HG02623 (cell line): ENCODE results near the gene MT1X.
"Not testable (repeated sequence)": the region's sequence is repeated elsewhere in the genome, so short reads cannot be mapped to it uniquely, and the experiment has no call there.

Experiments
- ATAC-seq: cut with Tn5 transposase; IDR thresholded peaks from one replicate; pipeline ENCODE4 v1.9.1; 2021; ENCODE audit warnings: moderate library complexity; ENCODE audit not compliant: unreplicated experiment

The MT1X gene

GRCh38 chr16:56652600-56652999 is 29.7 kb upstream of the MT1X start:
- ATAC-seq, result no peak

GRCh38 chr16:56653218-56653617 is 29.1 kb upstream of the MT1X start:
- no peak for ATAC-seq

- no peak for ATAC-seq
Measured at GRCh38 chr16:56657555-56658326, 24.5 kb upstream of the MT1X start, which contains the start of gene MT1F. Gene MT1F (plus strand): TSS chr16:56657959. CDS start chr16:56658059, 100 bp downstream.

GRCh38 chr16:56658327-56658875 is 23.9 kb upstream of the MT1X start:
- ATAC-seq, result no peak

GRCh38 chr16:56662357-56663354 is 19.6 kb upstream of the MT1X start:
- ATAC-seq, result no peak

GRCh38 chr16:56664506-56664905 is 17.8 kb upstream of the MT1X start:
- ATAC-seq, result no peak

- not testable (repeated sequence) for ATAC-seq
Measured at GRCh38 chr16:56665286-56666261, 16.7 kb upstream of the MT1X start.

- ATAC-seq, result no peak
Measured at GRCh38 chr16:56667581-56668571, 14.4 kb upstream of the MT1X start, which contains the start of gene MT1G. Gene MT1G (minus strand): TSS chr16:56668065. CDS start chr16:56667993, 72 bp downstream.

GRCh38 chr16:56669005-56669839 is 13.0 kb upstream of the MT1X start, which contains the start of gene MT1H:
Gene MT1H (plus strand): TSS chr16:56669814. CDS start chr16:56669885, 71 bp downstream.
- ATAC-seq, result no peak

- no peak for ATAC-seq
Measured at GRCh38 chr16:56669840-56670619, 12.2 kb upstream of the MT1X start.

- ATAC-seq, result no peak
Measured at GRCh38 chr16:56670620-56670934, 11.7 kb upstream of the MT1X start.

- not testable (repeated sequence) for ATAC-seq
Measured at GRCh38 chr16:56671691-56672090, 10.6 kb upstream of the MT1X start.

- ATAC-seq, result not testable (repeated sequence)
Measured at GRCh38 chr16:56672171-56672570, 10.1 kb upstream of the MT1X start.

GRCh38 chr16:56672761-56673536 is 9.3 kb upstream of the MT1X start:
- no peak for ATAC-seq

GRCh38 chr16:56673921-56674320 is 8.3 kb upstream of the MT1X start:
- ATAC-seq, result no peak

GRCh38 chr16:56674570-56674969 is 7.7 kb upstream of the MT1X start:
- not testable (repeated sequence) for ATAC-seq
